T-helper 2 cell treated with Interferon-gamma antibody and Interleukin-4, amounts not matched to agents 5 μg/mL and 100 μg/mL, for 36 hours (primary cell): ENCODE data around the gene NKD2.

Source experiments
- DNase-seq: peaks from one replicate; pipeline ENCODE4 v3.0.0; 2021; ENCODE audit warnings: low spot score
- H3K27ac Mint-ChIP-seq: one replicate; pipeline ENCODE4 v1.8.0; 2021; ENCODE audit warnings: mild to moderate bottlenecking, mixed read lengths
- H3K27me3 Mint-ChIP-seq: one replicate; pipeline ENCODE4 v1.8.0; 2021; ENCODE audit warnings: low read depth, mixed read lengths
- H3K36me3 Mint-ChIP-seq: one replicate; pipeline ENCODE4 v1.8.0; 2021; ENCODE audit warnings: low read depth, mixed read lengths
- H3K4me1 Mint-ChIP-seq: one replicate; pipeline ENCODE4 v1.8.0; 2021; ENCODE audit warnings: low read depth, mixed read lengths
- H3K4me3 Mint-ChIP-seq: one replicate; pipeline ENCODE4 v1.8.0; 2022; ENCODE audit warnings: mild to moderate bottlenecking, moderate library complexity, mixed read lengths
- H3K9me3 Mint-ChIP-seq: one replicate; pipeline ENCODE4 v1.8.0; 2021; ENCODE audit warnings: mixed read lengths

Gene NKD2

DNA sequence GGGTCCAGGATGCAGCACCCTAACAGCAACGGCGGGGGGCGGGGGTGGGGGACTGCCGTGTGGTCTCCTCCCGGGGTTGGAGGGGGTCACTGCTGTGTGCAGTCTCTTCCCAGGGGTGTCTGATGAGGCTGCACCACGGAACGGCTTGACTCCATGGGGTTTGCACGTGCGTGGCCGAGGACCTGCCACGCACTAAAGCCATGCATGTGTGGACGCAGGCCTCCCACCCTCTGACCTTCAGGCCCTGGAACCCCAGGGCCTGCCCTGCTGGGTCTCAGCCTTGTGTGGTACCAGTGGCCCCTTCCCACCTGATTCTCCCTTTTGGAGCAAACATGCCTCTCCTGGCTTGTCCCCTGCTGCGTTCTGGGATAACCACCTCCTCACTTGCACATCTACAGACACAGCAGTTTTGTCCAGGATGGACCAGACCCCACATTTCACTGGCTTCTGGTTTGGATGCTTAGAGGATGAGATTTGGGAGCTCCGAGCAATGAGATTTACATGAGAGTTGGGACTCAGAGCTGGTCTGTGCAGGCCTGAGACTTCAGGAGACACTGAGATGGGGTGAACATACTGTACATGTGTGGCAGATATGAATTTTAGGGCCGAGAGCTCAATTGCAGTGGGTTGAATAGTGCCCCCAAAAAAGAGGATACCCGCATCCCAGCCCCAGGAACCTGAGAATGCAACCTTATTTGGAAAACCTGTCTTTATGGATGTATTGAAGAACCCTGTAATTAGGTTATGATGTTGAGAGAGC lies 57.5 kb downstream of the NKD2 start:
- peaks cover 11% of the 10 kb centered on the region for H3K36me3 Mint-ChIP-seq
- H3K27me3 Mint-ChIP-seq = no peaks in the 10 kb centered on the region
- no peaks in the 10 kb centered on the region for H3K4me1 Mint-ChIP-seq
- H3K27ac Mint-ChIP-seq = no peak overlapping the region
- no peak overlapping the region for H3K4me3 Mint-ChIP-seq
- H3K9me3 Mint-ChIP-seq = no peaks in the 10 kb centered on the region
- no peak for DNase-seq

DNA sequence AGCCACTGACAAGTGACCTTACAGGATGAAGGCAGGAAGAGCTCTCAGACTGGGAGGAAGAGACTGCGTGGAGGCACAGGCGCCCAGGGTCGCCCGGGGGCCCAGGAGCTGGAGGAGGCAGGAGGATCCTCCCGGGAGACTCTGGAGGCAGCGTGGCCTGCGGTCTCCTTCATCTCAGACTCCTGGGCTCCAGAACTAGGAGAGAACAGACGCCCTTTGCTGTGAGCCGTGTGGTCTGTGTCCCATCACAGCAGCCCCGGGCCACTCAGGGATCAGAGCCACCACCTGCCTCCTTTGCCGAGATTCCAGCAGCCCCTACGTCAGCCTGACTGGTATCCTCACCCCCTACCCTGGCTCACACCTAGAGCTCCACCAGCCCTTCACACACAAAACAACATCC lies 58.1 kb downstream of the NKD2 start:
- no peaks in the 10 kb centered on the region for H3K4me1 Mint-ChIP-seq
- peaks cover 11% of the 10 kb centered on the region for H3K36me3 Mint-ChIP-seq
- H3K9me3 Mint-ChIP-seq = no peaks in the 10 kb centered on the region
- H3K27me3 Mint-ChIP-seq = no peaks in the 10 kb centered on the region
- no peak overlapping the region for H3K27ac Mint-ChIP-seq
- DNase-seq = no peak
- H3K4me3 Mint-ChIP-seq = no peak overlapping the region

DNA sequence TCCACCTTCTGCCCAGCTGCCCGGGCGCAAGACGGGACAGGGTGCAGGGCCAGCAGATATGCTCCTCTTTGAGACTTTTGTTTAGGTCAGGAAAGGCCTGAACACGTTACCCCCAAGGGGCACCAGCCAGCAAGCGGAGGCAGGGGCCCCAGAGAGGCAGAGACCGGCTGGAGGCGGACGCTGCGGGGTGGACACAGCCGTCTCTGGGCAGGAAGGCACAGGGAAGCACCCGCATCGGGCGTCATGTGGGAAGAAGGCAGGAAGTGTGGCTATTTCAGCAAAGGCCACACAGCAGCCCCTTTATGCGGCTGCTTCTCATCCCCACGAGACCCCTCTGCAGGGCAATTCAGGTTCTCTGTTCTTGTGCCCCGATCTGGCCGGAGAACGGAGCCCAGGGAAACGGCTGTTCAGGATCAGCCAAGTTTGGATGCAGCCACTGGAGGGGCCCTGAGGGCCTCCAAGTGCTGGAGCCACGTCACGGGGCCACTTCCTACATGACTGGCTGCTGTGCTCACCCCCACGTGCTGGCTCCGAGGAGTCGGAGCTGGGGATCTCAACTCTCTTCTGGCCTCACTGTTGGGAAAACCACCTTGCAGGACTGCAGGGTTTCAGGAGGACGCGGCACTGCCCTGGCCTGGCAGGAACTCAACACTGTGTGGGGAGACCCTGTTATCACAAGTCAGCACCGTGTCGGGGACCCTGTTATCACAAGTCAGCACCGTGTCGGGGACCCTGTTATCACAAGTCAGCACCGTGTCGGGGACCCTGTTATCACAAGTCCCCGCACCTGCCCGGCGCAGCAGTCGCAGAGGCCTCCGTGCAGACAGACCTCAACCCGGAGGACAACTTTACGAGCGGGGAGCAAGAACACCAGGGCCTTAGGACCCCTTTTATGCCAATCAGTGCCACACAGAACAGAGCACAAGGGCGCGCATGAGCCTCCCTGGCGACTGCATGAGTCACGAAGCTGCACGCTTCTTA lies 58.8 kb downstream of the NKD2 start:
- Mint-ChIP-seq H3K27ac (no peak overlapping the region), H3K4me1 (no peaks in the 10 kb centered on the region), H3K27me3 (no peaks in the 10 kb centered on the region), H3K4me3 (no peak overlapping the region), H3K9me3 (no peaks in the 10 kb centered on the region), H3K36me3 (peaks cover 7% of the 10 kb centered on the region)
- no peak for DNase-seq

DNA sequence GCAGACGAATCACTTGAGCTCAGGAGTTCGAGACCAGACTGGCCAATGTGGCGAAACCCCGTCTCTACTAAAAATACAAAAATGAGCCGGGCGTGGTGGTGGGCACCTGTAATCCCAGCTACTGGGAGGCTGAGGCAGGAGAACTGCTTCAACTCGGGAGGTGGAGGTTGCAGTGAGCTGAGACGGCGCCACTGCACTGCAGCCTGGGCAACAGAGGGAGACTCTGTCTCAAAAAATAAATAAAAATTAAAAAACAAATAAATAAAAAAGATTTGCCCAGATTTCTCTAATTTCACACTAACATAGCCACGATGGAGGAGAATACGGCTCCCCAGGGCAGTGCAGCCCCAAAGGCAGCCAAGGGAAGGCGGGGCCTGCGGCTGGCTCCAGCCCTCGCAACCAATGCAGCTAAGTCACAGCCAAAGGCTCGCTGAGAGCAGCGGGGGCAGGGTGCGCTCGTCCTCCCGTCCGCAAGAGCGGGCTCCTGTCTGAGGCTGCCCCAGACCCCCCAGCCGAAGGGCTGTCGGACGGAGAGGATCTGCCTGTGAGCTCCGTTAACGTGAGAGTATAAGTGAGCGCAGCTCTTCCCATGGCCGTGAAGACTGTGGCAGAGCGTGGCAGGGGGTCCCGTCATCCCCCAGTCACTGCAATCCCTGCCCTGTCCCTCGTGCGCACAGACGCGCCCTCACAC lies 59.7 kb downstream of the NKD2 start:
- Mint-ChIP-seq H3K4me3 (no peak overlapping the region), H3K4me1 (no peaks in the 10 kb centered on the region), H3K27me3 (no peaks in the 10 kb centered on the region), H3K36me3 (peaks cover 7% of the 10 kb centered on the region), H3K27ac (no peak overlapping the region), H3K9me3 (no peaks in the 10 kb centered on the region)
- DNase-seq = no peak

DNA sequence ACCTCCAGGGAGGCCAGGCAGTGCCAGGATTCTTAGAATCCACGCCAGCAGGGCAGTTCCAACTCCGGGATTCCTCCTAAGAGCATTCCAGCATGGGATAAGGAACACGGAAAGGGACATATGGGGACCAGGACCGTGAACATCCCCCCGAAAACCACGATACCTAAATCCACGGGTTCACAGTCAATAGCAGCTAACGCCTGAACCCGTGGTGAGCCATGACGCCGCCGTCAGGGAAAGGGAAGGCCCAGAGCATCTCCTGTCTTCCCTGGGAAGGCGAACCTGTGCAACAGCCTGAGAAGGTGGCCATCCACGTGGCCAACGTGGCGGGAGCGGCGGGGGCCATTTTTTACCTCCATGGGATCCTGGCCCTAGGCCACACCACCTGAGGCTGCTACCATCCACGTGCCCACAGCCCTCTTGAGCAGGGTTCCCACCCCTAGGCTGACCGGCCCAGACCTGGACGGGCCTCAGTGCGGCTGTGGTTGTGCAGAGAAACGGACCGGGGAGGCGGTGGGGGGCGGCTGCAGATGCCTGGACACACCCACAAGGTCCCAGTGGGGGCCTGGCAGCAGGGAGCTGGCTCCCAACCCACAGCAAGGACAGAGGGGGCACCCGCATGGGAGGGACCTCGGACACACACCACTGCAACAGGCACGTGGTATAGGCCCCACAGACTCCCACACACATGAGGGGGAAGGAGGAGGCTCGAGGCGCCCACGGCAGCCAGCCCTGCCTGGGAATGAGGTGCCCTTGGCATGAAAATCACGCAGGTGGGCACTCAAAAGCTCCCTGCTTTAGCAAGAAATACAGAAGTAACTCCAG lies 60.5 kb downstream of the NKD2 start:
- peaks cover 9% of the 10 kb centered on the region for H3K36me3 Mint-ChIP-seq
- no peaks in the 10 kb centered on the region for H3K9me3 Mint-ChIP-seq
- H3K27me3 Mint-ChIP-seq = no peaks in the 10 kb centered on the region
- no peak for DNase-seq
- no peak overlapping the region for H3K4me3 Mint-ChIP-seq
- H3K27ac Mint-ChIP-seq = no peak overlapping the region
- H3K4me1 Mint-ChIP-seq = no peaks in the 10 kb centered on the region

DNA sequence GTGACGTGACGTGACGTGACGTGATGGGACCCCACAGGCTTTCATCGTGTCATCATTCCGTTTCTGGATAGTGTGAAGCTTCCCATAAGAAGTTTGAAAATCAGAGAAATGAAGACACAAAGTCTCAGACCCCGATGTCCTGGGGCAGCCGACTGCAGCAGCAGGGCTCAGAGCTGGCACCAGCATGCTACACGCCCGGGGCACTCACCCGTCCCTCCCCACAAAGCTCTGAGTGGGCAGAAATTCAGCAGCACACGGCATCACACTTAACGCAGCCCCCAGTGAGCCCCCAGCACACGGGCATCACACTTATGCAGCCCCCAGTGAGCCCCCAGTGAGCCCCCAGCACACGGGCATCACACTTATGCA lies 61.1 kb downstream of the NKD2 start:
- Mint-ChIP-seq H3K4me3 (no peak overlapping the region), H3K27me3 (no peaks in the 10 kb centered on the region), H3K27ac (no peak overlapping the region), H3K36me3 (peaks cover 7% of the 10 kb centered on the region), H3K4me1 (no peaks in the 10 kb centered on the region), H3K9me3 (no peaks in the 10 kb centered on the region)
- no peak for DNase-seq

DNA sequence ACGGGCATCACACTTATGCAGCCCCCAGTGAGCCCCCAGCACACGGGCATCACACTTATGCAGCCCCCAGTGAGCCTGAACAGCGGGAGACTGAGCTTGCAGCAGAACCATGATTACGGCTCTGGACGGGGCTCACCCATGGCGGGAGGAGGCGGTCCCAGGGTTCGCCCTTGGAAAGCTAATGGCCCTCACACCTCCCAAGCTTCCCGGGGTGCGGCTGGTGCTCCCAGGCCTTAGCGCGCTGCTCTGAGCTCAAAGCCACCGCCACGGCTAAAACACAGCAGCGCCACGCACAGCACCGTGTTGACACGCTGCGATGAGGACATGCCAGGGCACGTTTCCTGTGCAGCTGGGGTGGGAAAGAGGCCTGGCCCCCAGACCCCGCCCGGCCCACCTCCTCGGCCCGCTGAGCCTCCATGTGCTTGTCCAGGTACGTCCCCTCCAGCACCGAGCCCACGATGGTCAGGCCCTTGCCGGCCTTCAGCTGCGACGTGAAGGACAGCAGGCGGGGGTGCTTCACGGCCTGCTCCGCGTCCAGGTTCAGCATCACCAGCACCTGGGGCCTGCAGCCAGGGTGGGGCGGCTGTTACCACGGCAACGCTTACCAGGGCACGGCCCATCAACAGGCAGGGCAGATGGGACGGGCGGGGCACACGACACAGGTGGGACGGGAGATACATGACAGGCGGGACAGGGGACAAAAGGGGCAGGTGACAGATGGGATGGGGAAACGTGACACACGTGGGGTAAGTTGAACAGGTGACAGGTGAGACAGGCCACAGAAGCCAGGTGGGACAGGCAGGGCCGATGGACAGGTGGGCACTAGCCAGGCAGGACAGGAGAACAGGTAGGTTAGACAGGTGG lies 64.9 kb downstream of the NKD2 start:
- no peaks in the 10 kb centered on the region for H3K4me1 Mint-ChIP-seq

DNA sequence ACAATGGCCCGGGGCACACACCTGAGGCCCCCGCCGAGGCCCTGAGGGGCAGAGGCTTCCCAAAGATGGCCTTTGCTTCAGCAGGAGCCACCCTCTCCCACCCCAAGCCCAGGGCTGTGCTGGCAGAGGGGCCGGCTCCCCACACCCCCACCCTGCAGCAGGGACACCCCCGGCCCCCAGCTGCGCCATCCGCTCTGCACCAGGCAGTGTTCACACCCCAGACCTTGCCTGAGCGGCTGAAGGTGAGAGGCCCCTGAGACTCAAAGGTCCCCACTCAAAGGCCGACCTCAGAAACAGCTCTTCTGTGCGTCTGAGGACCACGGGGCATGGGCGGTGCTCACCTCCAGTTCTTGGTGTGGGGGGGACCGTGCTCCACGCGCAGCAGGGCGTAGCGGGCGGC lies 65.6 kb downstream of the NKD2 start:
- H3K27me3 Mint-ChIP-seq = no peaks in the 10 kb centered on the region
- H3K9me3 Mint-ChIP-seq = no peaks in the 10 kb centered on the region
- H3K27ac Mint-ChIP-seq = no peak overlapping the region
- no peaks in the 10 kb centered on the region for H3K4me1 Mint-ChIP-seq
- no peak for DNase-seq
- no peak overlapping the region for H3K4me3 Mint-ChIP-seq
- peaks cover 12% of the 10 kb centered on the region for H3K36me3 Mint-ChIP-seq

More for the DNA sequence above, 64.9 kb downstream of the NKD2 start:
- H3K9me3 Mint-ChIP-seq = no peaks in the 10 kb centered on the region
- DNase-seq = no peak
- no peak overlapping the region for H3K4me3 Mint-ChIP-seq
- H3K27ac Mint-ChIP-seq = peak overlapping the region; percentile 49
- peaks cover 8% of the 10 kb centered on the region for H3K36me3 Mint-ChIP-seq
- H3K27me3 Mint-ChIP-seq = no peaks in the 10 kb centered on the region

DNA sequence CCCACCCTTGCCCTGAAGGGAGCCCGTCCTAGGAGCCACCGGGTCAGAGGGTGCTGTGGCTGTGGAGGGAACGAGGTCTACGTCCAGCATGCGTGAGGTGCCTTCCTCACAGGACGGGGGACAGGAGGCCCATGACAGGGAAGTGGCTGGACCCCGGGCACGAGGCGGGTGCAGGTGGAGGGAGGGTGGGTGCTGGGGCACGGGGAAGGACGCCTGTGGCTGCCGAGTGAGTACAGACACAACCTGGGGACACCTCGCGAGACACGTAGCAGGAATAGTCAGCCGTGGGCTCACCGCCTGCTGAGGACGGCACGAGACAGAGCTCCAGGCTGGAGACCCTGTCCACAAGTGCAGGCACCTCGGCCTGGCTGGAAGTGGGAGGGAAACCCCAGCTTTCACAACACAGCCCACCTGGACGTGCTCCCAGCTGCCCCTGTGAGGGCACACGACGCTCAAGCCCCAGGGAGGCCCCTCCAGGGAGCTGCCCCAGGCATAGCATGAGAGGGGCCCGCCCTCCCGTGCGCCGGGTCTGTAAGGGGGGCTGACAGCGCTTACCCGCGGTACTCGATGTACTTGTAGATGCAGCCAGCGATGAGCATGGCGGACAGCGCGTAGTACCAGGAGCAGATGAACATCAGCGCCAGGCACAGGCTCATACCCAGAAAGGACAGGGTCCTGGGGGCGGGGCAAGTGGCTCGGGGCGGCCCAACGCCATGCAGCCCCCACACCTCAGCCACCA lies 66.4 kb downstream of the NKD2 start:
- H3K4me3 Mint-ChIP-seq = no peak overlapping the region
- H3K4me1 Mint-ChIP-seq = no peaks in the 10 kb centered on the region
- no peaks in the 10 kb centered on the region for H3K27me3 Mint-ChIP-seq
- DNase-seq = no peak
- H3K36me3 Mint-ChIP-seq = peaks cover 14% of the 10 kb centered on the region
- H3K9me3 Mint-ChIP-seq = no peaks in the 10 kb centered on the region
- H3K27ac Mint-ChIP-seq = no peak overlapping the region

DNA sequence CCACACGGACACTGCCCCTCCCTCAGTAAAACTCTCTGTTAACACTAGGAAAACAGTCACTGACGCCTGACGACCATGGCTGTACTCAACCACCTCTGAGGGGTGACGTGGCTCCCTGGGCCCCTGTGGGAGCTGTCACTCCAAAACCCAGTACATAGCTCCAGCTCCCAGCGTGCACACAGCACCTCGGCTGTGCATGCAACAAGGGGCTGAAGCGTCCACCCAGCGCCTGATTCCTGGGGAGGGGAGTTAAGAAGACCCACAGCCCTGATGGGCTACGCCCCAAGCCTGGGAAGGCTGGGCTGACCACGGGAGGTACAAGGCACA lies 66.9 kb downstream of the NKD2 start:
- no peaks in the 10 kb centered on the region for H3K9me3 Mint-ChIP-seq
- DNase-seq = no peak
- H3K27ac Mint-ChIP-seq = no peak overlapping the region
- no peaks in the 10 kb centered on the region for H3K27me3 Mint-ChIP-seq
- H3K4me3 Mint-ChIP-seq = no peak overlapping the region
- peaks cover 14% of the 10 kb centered on the region for H3K36me3 Mint-ChIP-seq
- no peaks in the 10 kb centered on the region for H3K4me1 Mint-ChIP-seq

DNA sequence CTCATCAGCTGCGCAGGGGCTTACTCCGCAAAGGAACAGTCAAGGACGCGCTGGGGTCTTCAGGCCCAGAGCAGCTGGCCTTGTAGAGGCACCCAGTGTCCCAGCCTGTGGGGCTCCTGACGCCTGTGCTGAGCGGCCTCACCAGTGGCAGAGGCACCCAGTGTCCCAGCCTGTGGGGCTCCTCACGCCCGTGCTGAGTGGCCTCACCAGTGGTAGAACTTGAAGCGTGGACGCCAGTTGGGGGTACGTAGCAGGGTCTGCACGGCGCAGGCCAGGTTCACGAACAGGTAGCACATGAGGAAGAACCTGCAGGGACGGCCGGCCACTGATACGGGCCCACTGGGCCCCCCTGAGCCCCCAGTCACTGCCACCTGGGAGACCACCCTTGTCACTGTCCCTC lies 67.3 kb downstream of the NKD2 start:
- no peaks in the 10 kb centered on the region for H3K9me3 Mint-ChIP-seq
- H3K4me3 Mint-ChIP-seq = no peak overlapping the region
- H3K4me1 Mint-ChIP-seq = no peaks in the 10 kb centered on the region
- DNase-seq = no peak
- no peak overlapping the region for H3K27ac Mint-ChIP-seq
- no peaks in the 10 kb centered on the region for H3K27me3 Mint-ChIP-seq
- peaks cover 17% of the 10 kb centered on the region for H3K36me3 Mint-ChIP-seq

DNA sequence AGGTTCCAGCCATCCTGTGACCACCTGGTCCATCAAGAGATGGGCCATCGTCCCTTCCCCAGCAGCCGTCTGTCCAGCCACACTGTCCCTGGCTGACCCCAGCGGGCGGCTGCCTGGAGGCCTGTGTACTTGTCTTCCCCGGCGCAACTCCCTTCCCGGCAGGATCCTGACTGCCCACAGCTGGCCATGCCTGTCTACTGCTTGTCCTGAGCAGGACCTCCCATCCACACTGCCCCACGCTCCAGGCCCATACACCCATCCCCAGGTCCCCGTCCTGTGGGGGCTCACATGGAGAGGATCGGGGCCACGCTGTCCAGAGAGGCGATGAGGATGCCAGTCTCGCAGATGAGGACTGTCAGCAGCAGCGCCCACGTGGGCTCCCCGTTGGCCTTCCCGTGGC lies 67.8 kb downstream of the NKD2 start:
- Mint-ChIP-seq H3K4me3 (no peak overlapping the region), H3K27me3 (no peaks in the 10 kb centered on the region), H3K9me3 (no peaks in the 10 kb centered on the region), H3K36me3 (peaks cover 21% of the 10 kb centered on the region), H3K4me1 (no peaks in the 10 kb centered on the region), H3K27ac (no peak overlapping the region)
- DNase-seq = no peak
